Stromal cell of bone marrow (primary cell): ENCODE data around the gene BICRA.

Source experiments
- DNase-seq: peaks from one replicate; pipeline ENCODE4 v3.0.0-alpha.2; 2012; ENCODE audit warnings: low read depth

Gene BICRA

GRCh38 chr19:47601180-47601904, 7.6 kb upstream of the BICRA start:
- no peak for DNase-seq

- DNase-seq = no peak
Measured at GRCh38 chr19:47603706-47604565, 5.0 kb upstream of the BICRA start.

GRCh38 chr19:47607564-47608073, 1.3 kb upstream of the BICRA start:
- DNase-seq = no peak

- DNase-seq = peak; percentile 89
Measured at GRCh38 chr19:47608074-47608918, 638 bp upstream of the BICRA start.

GRCh38 chr19:47609906-47610894, 1.3 kb downstream of the BICRA start:
- DNase-seq = no peak

- no peak for DNase-seq
Measured at GRCh38 chr19:47610902-47611301, 2.0 kb downstream of the BICRA start.

- no peak for DNase-seq
Measured at GRCh38 chr19:47613165-47614020, 4.5 kb downstream of the BICRA start.

- no peak for DNase-seq
Measured at GRCh38 chr19:47614021-47614295, 5.0 kb downstream of the BICRA start.

- DNase-seq = no peak
Measured at GRCh38 chr19:47614559-47614958, 5.6 kb downstream of the BICRA start.

GRCh38 chr19:47615230-47615629, 6.3 kb downstream of the BICRA start:
- no peak for DNase-seq

GRCh38 chr19:47615714-47616113, 6.8 kb downstream of the BICRA start:
- no peak for DNase-seq

- DNase-seq = no peak
Measured at GRCh38 chr19:47618771-47619170, 9.8 kb downstream of the BICRA start.

GRCh38 chr19:47619763-47620162, 10.8 kb downstream of the BICRA start:
- DNase-seq = no peak

- no peak for DNase-seq
Measured at GRCh38 chr19:47623151-47623920, 14.4 kb downstream of the BICRA start.

GRCh38 chr19:47623921-47624391, 15.0 kb downstream of the BICRA start:
- no peak for DNase-seq

- no peak for DNase-seq
Measured at GRCh38 chr19:47625650-47626049, 16.7 kb downstream of the BICRA start.

GRCh38 chr19:47626238-47626637, 17.3 kb downstream of the BICRA start:
- no peak for DNase-seq

- no peak for DNase-seq
Measured at GRCh38 chr19:47628078-47628771, 19.3 kb downstream of the BICRA start.

GRCh38 chr19:47630594-47630993, 21.7 kb downstream of the BICRA start:
- DNase-seq = no peak
